Epithelial cell of esophagus (primary cell): Measurements from ENCODE around the gene CASP8.
"Not testable (repeated sequence)": the region's sequence is repeated elsewhere in the genome, so short reads cannot be mapped to it uniquely, and the experiment has no call there.

ENCODE experiments used
- DNase-seq: peaks from one replicate; pipeline ENCODE4 v3.0.0; 2010; ENCODE audit warnings: low read depth
- H3K4me3 ChIP-seq: 2 replicates; pipeline ENCODE4 v1.5.1; 2011; ENCODE audit warnings: mild to moderate bottlenecking, low read length, control low read depth
- CTCF ChIP-seq: IDR thresholded peaks from 2 replicates; pipeline ENCODE4 v1.5.1; 2011; ENCODE audit warnings: low read depth, mild to moderate bottlenecking, low read length, control low read depth, inconsistent platforms; ENCODE audit not compliant: insufficient read depth; ENCODE audit errors: missing control alignments

CASP8 gene

GRCh38 chr2:201276511-201276910 is 16.2 kb downstream of the CASP8 start:
- H3K4me3 ChIP-seq = no peak overlapping the region
- DNase-seq = no peak
- no peak for TF ChIP-seq CTCF

- DNase-seq = no peak
- no peak for TF ChIP-seq CTCF
- no peak overlapping the region for H3K4me3 ChIP-seq
These were observed 18.7 kb downstream of the CASP8 start for GRCh38 chr2:201279079-201279478.

GRCh38 chr2:201280191-201281040 is 20.1 kb downstream of the CASP8 start:
- H3K4me3 ChIP-seq = no peak overlapping the region
- DNase-seq = no peak
- TF ChIP-seq CTCF = no peak

GRCh38 chr2:201285499-201285898 is 25.2 kb downstream of the CASP8 start:
- TF ChIP-seq CTCF = no peak
- H3K4me3 ChIP-seq = no peak overlapping the region
- DNase-seq = no peak

GRCh38 chr2:201290457-201291148 is 30.3 kb downstream of the CASP8 start:
- not testable (repeated sequence) for DNase-seq, H3K4me3 ChIP-seq

GRCh38 chr2:201298462-201299052 is 38.2 kb downstream of the CASP8 start:
- peak; percentile 57 for DNase-seq
- H3K4me3 ChIP-seq = no peak overlapping the region
- no peak for TF ChIP-seq CTCF

- DNase-seq, H3K4me3 ChIP-seq: not testable (repeated sequence)
These were observed 39.6 kb downstream of the CASP8 start for GRCh38 chr2:201299929-201300328.
